ENCODE results near the gene RAB21. TPM values are rescaled to one million over a fixed set of nuclear protein-coding genes. Genes with fewer than 3 reads are reported as not detected.
"Not testable (repeated sequence)": the region's sequence is repeated elsewhere in the genome, so short reads cannot be mapped to it uniquely, and the experiment has no call there.

RAB21 gene
- total RNA-seq, 2 experiments from 2014 or later = 90.5 to 91.8 TPM

DNA sequence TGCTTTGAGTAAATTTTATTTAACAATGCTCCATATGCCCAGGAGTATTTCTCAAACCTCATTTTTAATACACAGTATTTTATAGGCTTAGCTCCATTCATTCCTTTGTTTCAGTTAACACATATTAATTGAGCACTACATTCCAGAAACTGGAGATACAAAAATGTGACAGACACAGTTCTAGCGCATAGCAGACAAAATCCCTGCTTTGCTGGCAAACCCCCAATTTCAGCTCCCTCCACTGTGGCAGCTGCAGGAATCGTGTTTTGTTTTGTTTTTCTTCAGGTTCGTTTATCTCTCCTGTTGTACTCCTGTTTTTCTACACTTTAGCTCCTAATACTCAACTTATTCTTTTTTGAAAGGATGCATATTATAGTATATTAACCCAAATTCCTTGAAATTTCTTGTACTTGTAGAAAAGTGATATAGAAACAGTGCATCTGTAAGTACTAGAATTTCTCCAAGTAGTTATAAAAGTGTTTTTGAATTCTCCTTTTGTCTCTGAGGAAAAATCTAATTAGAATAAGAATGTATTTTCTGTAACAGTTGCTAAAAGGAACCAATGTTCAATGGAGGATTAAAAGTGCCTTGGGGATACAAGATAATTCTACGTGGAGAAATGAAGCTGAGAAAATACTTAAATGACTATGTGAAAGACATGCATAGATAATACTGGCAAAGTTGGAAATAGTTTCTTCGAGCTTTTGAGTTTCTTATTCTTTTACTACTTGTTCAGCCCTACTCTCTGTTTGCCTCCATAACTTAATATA lies 6.4 kb upstream of the RAB21 start:
- CTCF ChIA-PET = interaction anchor here (1.0 to 3.2 kb wide), 6 partner anchors 10 to 333 kb away, joined by 3 to 16 read pairs (median 4); partner anchors contain the start of gene ZFC3H1
- POLR2A ChIA-PET = interaction anchor here (1.1 kb wide), 1 partner anchor 86 kb away, joined by 3 read pairs; no protein-coding TSS in a partner anchor

GRCh38 chr12:71749666-71750065 lies 5.0 kb upstream of the RAB21 start:
- POLR2A ChIA-PET = interaction anchor here (0.5 to 1.3 kb wide), 3 partner anchors 64 to 97 kb away, joined by 3 to 14 read pairs (median 4); partner anchors contain the start of gene TMEM19

GRCh38 chr12:71752891-71753290 lies 1.8 kb upstream of the RAB21 start:
- POLR2A ChIA-PET = no interaction called here

More at GRCh38 chr12:71749666-71750065, 5.0 kb upstream of the RAB21 start:
- CTCF ChIA-PET = interaction anchor here (1.6 kb wide), 1 partner anchor 113 kb away, joined by 5 read pairs; no protein-coding TSS in a partner anchor

DNA sequence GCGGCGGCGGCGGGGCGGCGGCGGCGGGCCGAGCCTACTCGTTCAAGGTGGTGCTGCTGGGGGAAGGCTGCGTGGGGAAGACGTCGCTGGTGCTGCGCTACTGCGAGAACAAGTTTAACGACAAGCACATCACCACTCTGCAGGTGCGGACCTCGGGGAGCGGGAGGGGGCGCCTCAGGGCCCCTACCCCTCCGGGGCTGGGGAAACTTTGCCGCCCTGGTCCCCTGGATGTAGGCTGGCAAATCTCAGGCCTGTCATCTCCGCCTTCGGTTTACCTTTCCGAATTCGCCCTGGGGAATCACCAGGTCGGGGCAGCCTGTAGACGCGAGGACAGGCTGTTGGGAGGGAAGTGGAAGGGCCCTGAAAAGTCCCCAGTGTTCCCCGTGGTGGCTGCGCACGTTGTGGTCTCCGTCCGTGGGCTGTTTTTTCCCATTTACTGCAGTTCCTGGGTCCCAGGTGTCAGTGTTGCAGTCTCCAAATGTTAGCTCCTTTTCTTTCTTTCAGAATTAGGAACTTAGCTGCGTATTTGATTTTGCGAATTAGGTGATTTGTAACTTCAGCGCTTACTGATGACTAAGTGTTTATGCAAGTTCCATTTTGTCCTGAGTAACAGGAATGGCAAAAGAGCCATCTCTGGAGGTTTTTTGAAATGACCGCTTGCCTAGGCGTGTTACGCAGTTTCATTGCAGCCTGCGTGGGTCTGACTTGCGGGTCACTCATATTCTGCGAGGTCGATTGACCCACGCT lies 656 bp downstream of the RAB21 start:
- POLR2A ChIA-PET = interaction anchor here (0.6 to 1.9 kb wide), 3 partner anchors 83 to 120 kb away, joined by 3 to 9 read pairs (median 3); partner anchors contain the start of genes THAP2 and ZFC3H1
- CTCF ChIA-PET = no interaction called here

More at GRCh38 chr12:71752891-71753290, 1.8 kb upstream of the RAB21 start:
- CTCF ChIA-PET = no interaction called here

DNA sequence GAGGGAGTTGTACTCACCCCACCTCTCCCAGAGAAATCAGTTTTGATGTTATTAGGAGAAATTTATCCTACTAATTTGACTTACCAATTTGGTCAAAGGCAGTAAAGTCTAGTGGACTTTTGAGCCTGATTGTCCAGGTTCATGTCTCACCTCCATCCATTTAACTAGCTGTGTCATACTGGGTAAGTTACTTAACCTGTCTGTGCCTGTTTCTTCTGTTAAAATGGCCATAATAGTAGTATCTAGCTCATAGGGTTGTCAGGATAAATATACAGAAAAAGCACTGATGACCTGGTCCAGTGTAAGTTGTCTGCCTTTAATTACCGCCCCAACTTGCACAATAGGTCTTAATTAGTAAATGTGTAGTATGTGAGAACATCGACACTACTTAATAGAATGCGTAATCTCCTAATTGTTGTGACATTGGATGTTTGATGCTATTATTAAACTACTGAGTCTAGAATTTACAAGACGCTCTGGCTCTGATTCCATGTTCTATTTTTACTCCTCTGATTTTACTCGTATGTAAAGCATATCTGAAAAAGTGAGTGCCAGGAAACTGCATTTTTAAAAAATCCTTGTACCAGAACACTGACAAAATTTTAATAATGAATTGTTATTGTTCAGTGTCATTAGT lies 1.5 kb downstream of the RAB21 start:
- POLR2A ChIA-PET = interaction anchor here (1.3 to 1.9 kb wide), 2 partner anchors 83 to 93 kb away, joined by 3 to 9 read pairs; partner anchors contain the start of genes THAP2 and ZFC3H1
- CTCF ChIA-PET = no interaction called here

DNA sequence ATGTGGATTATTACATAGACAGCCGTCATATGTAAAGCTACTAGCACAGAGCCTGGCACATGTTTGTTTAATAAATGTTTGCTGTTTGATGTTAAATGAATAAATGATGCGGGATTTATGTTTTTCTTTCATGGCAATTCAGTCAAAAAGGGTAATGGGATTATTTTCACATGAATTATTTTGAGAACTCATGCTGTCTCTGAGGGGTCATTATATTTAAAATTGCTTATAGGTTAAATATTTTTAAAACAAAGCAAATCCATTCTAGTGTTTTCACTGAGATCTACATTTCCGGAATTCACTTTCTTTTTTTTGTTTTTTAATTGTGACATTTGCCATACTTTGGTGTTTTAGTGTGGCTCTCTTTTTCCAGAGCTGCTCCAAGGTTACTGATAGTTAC lies 5.3 kb downstream of the RAB21 start:
- ChIA-PET POLR2A (no interaction called here), CTCF (no interaction called here)

- POLR2A ChIA-PET = no interaction called here
- CTCF ChIA-PET = no interaction called here
These were observed 5.8 kb downstream of the RAB21 start for GRCh38 chr12:71760471-71760870.

- POLR2A ChIA-PET, CTCF ChIA-PET: not testable (repeated sequence)
These were observed 6.7 kb downstream of the RAB21 start for GRCh38 chr12:71761354-71761753.

GRCh38 chr12:71763677-71764379 lies 9.2 kb downstream of the RAB21 start:
- CTCF ChIA-PET = no interaction called here
- POLR2A ChIA-PET = no interaction called here

DNA sequence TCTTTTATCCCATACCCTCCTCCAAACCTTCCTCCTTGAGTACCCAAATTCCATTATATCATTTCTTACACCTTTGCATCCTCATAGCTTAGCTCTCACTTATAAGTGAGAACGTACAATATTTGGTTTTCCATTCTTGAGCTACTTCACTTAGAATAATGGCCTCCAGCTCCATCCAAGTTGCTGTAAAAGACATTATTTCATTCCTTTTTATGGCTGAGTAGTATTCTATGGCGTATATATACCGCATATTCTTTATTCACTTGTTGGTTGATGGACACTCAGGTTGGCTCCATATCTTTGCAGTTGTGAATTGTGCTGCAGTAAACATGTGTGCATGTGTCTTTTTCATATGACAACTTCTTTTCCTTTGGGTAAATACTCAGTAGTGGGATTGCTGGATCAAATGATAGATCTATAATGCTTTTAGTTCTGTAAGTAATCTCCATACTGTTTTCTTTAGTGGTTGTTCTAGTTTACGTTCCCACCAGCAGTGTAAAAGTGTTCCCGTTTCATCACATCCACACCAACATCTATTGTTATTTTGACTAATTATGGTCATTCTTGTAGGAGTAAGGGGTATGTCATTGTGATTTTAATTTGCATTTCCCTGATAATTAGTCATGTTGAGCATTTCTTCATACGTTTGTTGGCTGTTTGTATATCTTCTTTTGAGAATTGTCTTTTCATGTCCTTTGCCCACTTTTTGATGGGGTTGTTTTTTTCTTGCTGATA lies 10.1 kb downstream of the RAB21 start:
- CTCF ChIA-PET = no interaction called here
- POLR2A ChIA-PET = no interaction called here

DNA sequence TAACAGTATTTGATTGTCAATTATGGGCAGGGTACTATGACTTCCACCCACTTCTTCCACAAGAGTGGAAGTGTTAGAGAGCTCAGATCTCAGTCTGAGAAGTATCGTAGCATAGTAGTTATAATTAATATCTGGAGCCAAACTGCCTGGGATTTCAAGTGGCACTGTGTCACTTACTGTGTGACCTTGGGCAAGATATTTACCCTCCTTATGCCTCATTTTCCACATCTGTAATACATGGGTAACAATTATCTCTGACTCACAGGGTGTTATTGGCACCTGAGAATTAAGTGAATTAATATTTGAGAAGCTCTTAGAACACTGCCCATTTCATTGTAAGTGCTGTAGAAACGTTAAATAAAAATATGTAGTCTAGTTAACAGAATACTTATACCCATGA lies 11.5 kb downstream of the RAB21 start:
- CTCF ChIA-PET = no interaction called here
- POLR2A ChIA-PET = interaction anchor here (1.5 kb wide), 1 partner anchor 12 kb away, joined by 6 read pairs; the partner anchor contains the start of gene RAB21

DNA sequence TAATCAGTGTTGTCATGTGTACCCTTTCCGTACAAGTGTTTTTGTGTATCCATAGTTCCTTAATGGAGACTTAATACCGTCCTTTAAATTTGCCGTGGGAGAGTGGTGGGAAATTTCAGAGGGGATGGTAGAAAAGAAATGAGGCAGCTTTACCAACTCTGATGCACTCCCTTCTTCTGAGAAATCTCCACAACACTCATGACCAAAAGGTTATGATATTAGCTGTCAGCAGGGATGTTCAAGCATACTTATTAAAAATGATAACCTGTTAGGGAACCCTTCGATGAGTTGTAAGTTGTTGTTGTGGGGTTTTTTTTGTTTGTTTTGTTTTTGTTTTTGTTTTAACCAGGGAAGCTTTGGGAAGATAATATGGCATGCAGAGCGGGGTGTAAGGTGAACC lies 12.5 kb downstream of the RAB21 start:
- CTCF ChIA-PET = no interaction called here
- POLR2A ChIA-PET = interaction anchor here (1.5 kb wide), 2 partner anchors 13 to 72 kb away, joined by 4 to 6 read pairs; partner anchors contain the start of genes RAB21 and TBC1D15

DNA sequence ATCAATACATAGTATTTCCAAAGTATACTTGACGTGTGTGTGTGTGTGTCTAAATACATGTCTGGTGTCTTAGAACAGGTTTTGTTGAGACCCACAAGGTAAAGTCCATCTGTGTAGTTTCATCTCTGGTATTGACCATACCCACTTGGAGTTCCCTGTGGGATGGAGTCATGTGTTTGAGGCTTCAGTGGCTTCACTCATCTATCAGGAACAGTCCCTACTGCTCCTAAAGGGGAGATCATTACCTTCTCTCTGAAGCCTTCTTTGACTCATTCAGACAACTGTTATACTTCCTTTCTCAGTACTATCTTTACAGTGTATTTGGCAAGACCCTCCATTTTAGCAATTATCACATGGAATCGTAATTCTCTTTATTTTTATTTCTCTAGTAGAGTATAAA lies 14.2 kb downstream of the RAB21 start:
- ChIA-PET CTCF (no interaction called here), POLR2A (interaction anchor here (1.5 kb wide), 1 partner anchor 70 kb away, joined by 4 read pairs; the partner anchor contains the start of gene TBC1D15)

- ChIA-PET POLR2A (no interaction called here), CTCF (no interaction called here)
These were observed 16.4 kb downstream of the RAB21 start for GRCh38 chr12:71771069-71771468.

DNA sequence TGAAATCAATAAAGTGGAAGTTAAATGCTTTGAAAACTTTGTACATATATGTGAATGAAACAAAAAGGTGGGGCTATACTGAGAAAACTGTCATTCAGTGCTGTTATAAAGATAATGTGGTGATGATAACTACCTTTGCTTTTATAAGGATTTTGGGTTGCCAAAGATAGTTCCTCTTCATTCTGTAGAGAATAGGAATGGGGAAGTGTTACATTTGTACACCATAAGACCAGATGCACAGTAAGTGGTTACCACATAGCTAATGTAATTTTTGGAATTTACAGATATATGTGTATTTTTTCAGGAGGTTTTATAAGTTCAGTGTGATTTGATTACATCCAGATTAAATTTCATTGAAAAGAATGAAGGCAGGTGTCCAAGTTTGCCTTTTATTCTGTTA lies 18.1 kb downstream of the RAB21 start:
- CTCF ChIA-PET = interaction anchor here (0.6 kb wide), 2 partner anchors 8 to 104 kb away, joined by 3 to 4 read pairs; no protein-coding TSS in a partner anchor
- POLR2A ChIA-PET = no interaction called here

GRCh38 chr12:71780237-71780822 lies 25.7 kb downstream of the RAB21 start:
- ChIA-PET POLR2A (no interaction called here), CTCF (interaction anchor here (0.7 to 1.7 kb wide), 2 partner anchors 8 to 88 kb away, joined by 3 to 4 read pairs; no protein-coding TSS in a partner anchor)

- CTCF ChIA-PET = no interaction called here
- POLR2A ChIA-PET = no interaction called here
These were observed 27.4 kb downstream of the RAB21 start for GRCh38 chr12:71782017-71782416.

- ChIA-PET POLR2A (no interaction called here), CTCF (no interaction called here)
These were observed 32.2 kb downstream of the RAB21 start for GRCh38 chr12:71786829-71787228.
